Left ventricle myocardium superior (tissue), 1 donor: ENCODE results near the gene HEXIM2. TPM values are rescaled to one million over a fixed set of nuclear protein-coding genes. Genes with fewer than 3 reads are reported as not detected.

Experiments
- ATAC-seq: fragments of 200-7000 bp; cut with Tn5 transposase; one replicate; pipeline ENCODE4 v1.9.1; 2020; ENCODE audit warnings: mild to moderate bottlenecking, moderate library complexity
- DNase-seq: peaks from one replicate; pipeline ENCODE4 v3.0.0-alpha.2; 2020
- intact Hi-C: fragments of 100-400 bp; cut with micrococcal nuclease; formaldehyde crosslinking; loops from one replicate; pipeline ENCODE4 v1.11.0; 2022
- total RNA-seq: library from RNA; stranded (reverse); fragmentation: NEBNext Ultra II Directional; extraction: Animal tissue kit (Norgen Biotek cat#: 25700); gene quantifications from one replicate; pipeline ENCODE4 v1.2.1, GENCODE V29; 2021
- donor health status: DM: no; HTN: yes; CAD: no; lungs with severe emphysema.

HEXIM2 gene
- total RNA-seq, 1 donor from 2014 or later: 8.9 TPM

- DNase-seq (no peak), ATAC-seq (no peak)
- intact Hi-C loops: no loop called here
Measured at GRCh38 chr17:45125509-45125908, 36.2 kb upstream of the HEXIM2 start.

GRCh38 chr17:45127207-45127547 is 34.5 kb upstream of the HEXIM2 start:
- ATAC-seq (peak; percentile 5), DNase-seq (peak; percentile 45)
- intact Hi-C loops: no loop called here

- ATAC-seq (peak; percentile 28), DNase-seq (peak; percentile 80)
- intact Hi-C loops: no loop called here
Measured at GRCh38 chr17:45127548-45128300, 34.0 kb upstream of the HEXIM2 start.

- intact Hi-C loops: no loop called here
- ATAC-seq: no peak
- DNase-seq: peak; percentile 29
Measured at GRCh38 chr17:45128331-45128730, 33.3 kb upstream of the HEXIM2 start.

- intact Hi-C loops: no loop called here
- no peak for DNase-seq
- no peak for ATAC-seq
Measured at GRCh38 chr17:45128989-45129388, 32.7 kb upstream of the HEXIM2 start.

GRCh38 chr17:45129426-45129939 is 32.2 kb upstream of the HEXIM2 start:
- intact Hi-C loops: no loop called here
- DNase-seq (peak; percentile 61), ATAC-seq (peak; percentile 2)

- DNase-seq (peak; percentile 46), ATAC-seq (no peak)
- intact Hi-C loops: no loop called here
Measured at GRCh38 chr17:45129940-45130680, 31.6 kb upstream of the HEXIM2 start.

- intact Hi-C loops: no loop called here
- ATAC-seq: no peak
Measured at GRCh38 chr17:45130681-45131615, 30.7 kb upstream of the HEXIM2 start.

GRCh38 chr17:45131616-45132319 is 29.9 kb upstream of the HEXIM2 start:
- intact Hi-C loops: no loop called here
- ATAC-seq: no peak

More at GRCh38 chr17:45130681-45131615, 30.7 kb upstream of the HEXIM2 start:
- DNase-seq: peak; percentile 31

GRCh38 chr17:45132320-45132571 is 29.4 kb upstream of the HEXIM2 start, which contains the start of gene PLCD3:
TSS of gene PLCD3 (minus strand) at chr17:45132515. CDS start at chr17:45132410, 105 bp downstream.
- intact Hi-C loops: no loop called here
- DNase-seq: no peak
- ATAC-seq: no peak

More at GRCh38 chr17:45131616-45132319, 29.9 kb upstream of the HEXIM2 start:
- peak; percentile 76 for DNase-seq

- peak; percentile 78 for ATAC-seq
- DNase-seq: peak; percentile 92
- intact Hi-C loops: no loop called here
Measured at GRCh38 chr17:45132572-45133463, 28.9 kb upstream of the HEXIM2 start.

GRCh38 chr17:45135192-45135977 is 26.3 kb upstream of the HEXIM2 start, which contains the start of gene ACBD4:
TSS of gene ACBD4 (plus strand) at chr17:45135687. CDS start at chr17:45136145, 458 bp downstream.
- ATAC-seq: peak; percentile 73
- peak; percentile 97 for DNase-seq
- intact Hi-C loops: no loop called here

GRCh38 chr17:45135978-45136791 is 25.5 kb upstream of the HEXIM2 start:
- DNase-seq: no peak
- intact Hi-C loops: no loop called here

GRCh38 chr17:45136846-45137560 is 24.7 kb upstream of the HEXIM2 start:
- DNase-seq: no peak
- intact Hi-C loops: no loop called here
- no peak for ATAC-seq

More at GRCh38 chr17:45135978-45136791, 25.5 kb upstream of the HEXIM2 start:
- no peak for ATAC-seq

- no peak for ATAC-seq
Measured at GRCh38 chr17:45137561-45138305, 23.9 kb upstream of the HEXIM2 start.

More at GRCh38 chr17:45137561-45138305, 23.9 kb upstream of the HEXIM2 start:
- intact Hi-C loops: no loop called here
- no peak for DNase-seq
